MM.1S (cell line): ENCODE results near the gene SHD.

Experiments
- CTCF ChIP-seq: fragments of 300-600 bp; sonication (generic); IDR thresholded peaks from 2 replicates; pipeline ENCODE4 v1.5.1; 2016; ENCODE audit warnings: antibody characterized with exemption, low read length, mixed read lengths
- EZH2 ChIP-seq: fragments of 300-600 bp; sonication (generic); optimal IDR thresholded peaks from 2 replicates; pipeline ENCODE3; 2017; ENCODE audit warnings: low read depth, mild to moderate bottlenecking, antibody characterized with exemption, low read length, mixed read lengths

- no peak for TF ChIP-seq CTCF
- no peak for TF ChIP-seq EZH2
These were observed 20.9 kb upstream of the SHD start for GRCh38 chr19:4258181-4258580.
